Measurements from ENCODE around the gene RFNG.

Gene RFNG

GRCh38 chr17:82077617-82078358 is 26.2 kb upstream of the RFNG start:
- no peak for DNase-seq (ENCODE audit: low spot score)

- no peak for DNase-seq (ENCODE audit: low spot score)
Observed at GRCh38 chr17:82076785-82077591, 25.4 kb upstream of the RFNG start.

GRCh38 chr17:82076018-82076784 is 24.6 kb upstream of the RFNG start:
- no peak for DNase-seq (ENCODE audit: low spot score)

- DNase-seq (ENCODE audit: low spot score), result no peak
Observed at GRCh38 chr17:82073446-82073845, 21.8 kb upstream of the RFNG start.

GRCh38 chr17:82072827-82073226 is 21.2 kb upstream of the RFNG start:
- DNase-seq (ENCODE audit: low spot score), result no peak

GRCh38 chr17:82070611-82071010 is 19.0 kb upstream of the RFNG start:
- DNase-seq (ENCODE audit: low spot score), result no peak

- peak; percentile 70 for DNase-seq (ENCODE audit: low spot score)
Observed at GRCh38 chr17:82065638-82066303, 14.2 kb upstream of the RFNG start, which contains the start of gene DUS1L. TSS of gene DUS1L (minus strand) at chr17:82065804. CDS start at chr17:82065059, 745 bp downstream.

GRCh38 chr17:82065193-82065637 is 13.6 kb upstream of the RFNG start:
- DNase-seq (ENCODE audit: low spot score), result no peak

GRCh38 chr17:82064433-82065192 is 13.0 kb upstream of the RFNG start:
- DNase-seq (ENCODE audit: low spot score), result no peak

- no peak for DNase-seq (ENCODE audit: low spot score)
Observed at GRCh38 chr17:82063424-82064415, 12.1 kb upstream of the RFNG start.

GRCh38 chr17:82062984-82063368 is 11.4 kb upstream of the RFNG start:
- no peak for DNase-seq (ENCODE audit: low spot score)

- no peak for DNase-seq (ENCODE audit: low spot score)
Observed at GRCh38 chr17:82062076-82062983, 10.7 kb upstream of the RFNG start.

GRCh38 chr17:82061047-82061925 is 9.7 kb upstream of the RFNG start:
- DNase-seq (ENCODE audit: low spot score), result no peak

GRCh38 chr17:82060614-82061013 is 9.0 kb upstream of the RFNG start:
- DNase-seq (ENCODE audit: low spot score), result no peak

- DNase-seq (ENCODE audit: low spot score), result no peak
Observed at GRCh38 chr17:82060001-82060380, 8.4 kb upstream of the RFNG start.

- no peak for DNase-seq (ENCODE audit: low spot score)
Observed at GRCh38 chr17:82059272-82060000, 7.8 kb upstream of the RFNG start.

- no peak for DNase-seq (ENCODE audit: low spot score)
Observed at GRCh38 chr17:82058855-82059249, 7.2 kb upstream of the RFNG start.
